Fibroblast of peridontal ligament (primary cell): ENCODE measurements around the gene CYP46A1.
A peak's percentile ranks its signal among the peaks of the same experiment; 100 is the strongest.

Experiments
- DNase-seq: peaks from one replicate; pipeline ENCODE4 v3.0.0-alpha.2; 2010; ENCODE audit errors: extremely low read depth

Gene CYP46A1

GRCh38 chr14:99742509-99743487 lies 58.7 kb downstream of the CYP46A1 start:
- DNase-seq: no peak

GRCh38 chr14:99744199-99744872 lies 60.2 kb downstream of the CYP46A1 start:
- peak; percentile 78 for DNase-seq

DNA sequence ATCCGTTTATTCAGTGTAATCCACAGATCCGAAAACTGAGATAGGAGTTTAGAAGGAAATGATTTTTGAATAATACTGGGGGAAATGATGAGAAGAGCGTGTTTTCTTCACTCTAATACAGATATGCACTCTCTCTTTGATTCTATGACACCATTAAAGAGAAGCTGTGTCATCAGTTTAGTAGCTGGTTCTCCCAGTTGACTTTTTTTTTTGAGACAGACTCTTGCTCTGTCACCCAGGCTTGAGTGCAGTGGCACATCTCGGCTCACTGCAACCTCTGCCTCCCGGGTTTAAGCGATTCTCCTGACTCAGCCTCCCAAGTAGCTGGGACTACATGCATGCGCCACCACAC lies 60.8 kb downstream of the CYP46A1 start:
- no peak for DNase-seq

- DNase-seq: peak; percentile 82
These were observed 61.3 kb downstream of the CYP46A1 start for GRCh38 chr14:99745307-99745951.

- DNase-seq: no peak
These were observed 63.1 kb downstream of the CYP46A1 start for GRCh38 chr14:99747167-99747566.

DNA sequence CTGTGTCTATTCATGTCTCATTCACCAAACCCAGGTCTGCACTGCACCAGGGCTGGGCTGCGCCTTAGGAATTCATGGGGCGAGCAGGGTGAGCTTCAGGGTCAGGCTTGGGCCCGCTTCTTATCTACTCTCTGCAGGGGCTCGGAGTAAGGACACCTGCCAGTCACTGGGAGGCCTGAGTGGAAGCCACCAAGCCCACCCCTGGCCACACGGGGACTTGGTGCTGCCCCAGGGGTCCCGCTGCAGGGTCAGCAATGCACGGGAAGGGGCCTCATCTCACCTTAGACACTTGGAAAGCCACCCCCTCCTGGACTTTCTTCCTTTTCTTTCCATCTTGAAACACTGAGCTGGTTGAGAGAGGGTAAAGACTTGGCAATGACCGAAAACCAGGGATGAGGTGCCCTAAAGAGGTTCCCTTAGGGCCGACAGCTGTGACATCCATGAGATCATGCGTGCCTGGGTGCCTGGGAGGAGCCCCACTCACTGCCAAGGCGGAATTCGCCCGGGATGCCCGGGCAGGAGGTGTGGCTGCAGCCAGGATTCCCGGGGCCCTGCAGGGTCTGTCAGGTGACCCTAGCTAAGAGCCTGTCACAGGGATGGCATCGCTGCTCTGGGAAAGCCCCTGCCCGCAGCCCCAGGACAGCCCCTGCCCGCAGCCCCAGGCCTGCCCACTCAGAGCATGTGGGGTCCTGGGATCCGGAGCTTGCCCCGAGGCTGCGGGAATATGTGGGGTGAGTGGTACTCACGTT lies 63.7 kb downstream of the CYP46A1 start:
- DNase-seq: no peak

DNA sequence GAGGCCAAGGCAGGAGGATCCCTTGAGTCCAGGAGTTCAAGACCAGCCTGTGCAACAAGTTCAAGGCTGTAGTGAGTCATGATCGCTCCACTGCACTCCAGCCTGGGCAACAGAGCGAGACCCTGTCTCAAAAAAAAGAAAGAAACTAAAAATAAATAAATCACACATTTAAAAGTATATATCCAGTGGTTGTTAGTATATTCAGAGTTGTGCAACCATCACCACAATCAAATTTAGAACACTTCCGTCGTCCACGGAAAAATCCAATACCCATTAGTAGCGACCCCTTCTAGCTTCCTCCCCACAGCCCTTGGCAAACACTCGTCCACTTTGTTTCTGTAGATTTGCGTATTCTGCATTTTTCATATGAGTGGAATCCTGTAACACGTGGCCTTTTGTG lies 64.4 kb downstream of the CYP46A1 start:
- DNase-seq: no peak

GRCh38 chr14:99749142-99749541 lies 65.0 kb downstream of the CYP46A1 start:
- DNase-seq: no peak

- no peak for DNase-seq
These were observed 65.9 kb downstream of the CYP46A1 start for GRCh38 chr14:99749763-99750715.

GRCh38 chr14:99750746-99751450 lies 66.8 kb downstream of the CYP46A1 start:
- no peak for DNase-seq

- peak; percentile 15 for DNase-seq
These were observed 67.7 kb downstream of the CYP46A1 start for GRCh38 chr14:99751539-99752485.

GRCh38 chr14:99752486-99753121 lies 68.5 kb downstream of the CYP46A1 start:
- DNase-seq: peak; percentile 70

- DNase-seq: no peak
These were observed 69.4 kb downstream of the CYP46A1 start for GRCh38 chr14:99753225-99754140.

- DNase-seq: peak; percentile 23
These were observed 70.3 kb downstream of the CYP46A1 start for GRCh38 chr14:99754141-99755067.

DNA sequence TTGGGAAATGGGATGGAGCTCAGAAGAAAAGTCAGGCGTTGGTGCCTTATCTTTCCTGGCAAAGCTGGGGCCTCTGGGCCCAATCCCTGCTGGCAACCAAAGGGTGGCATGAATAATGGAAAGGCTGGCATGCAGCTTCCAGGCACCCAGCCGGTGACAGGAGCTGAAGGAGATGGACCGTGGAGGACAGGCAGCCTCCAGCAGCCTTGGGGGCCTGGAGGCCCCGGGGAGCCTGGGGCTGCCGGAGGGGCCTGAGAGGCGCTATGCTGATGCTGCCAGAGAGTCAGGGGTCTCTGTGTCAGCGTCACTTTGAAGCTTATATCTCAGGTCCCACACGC lies 70.9 kb downstream of the CYP46A1 start:
- no peak for DNase-seq
